Psoas muscle (tissue), 8 donors: ENCODE results near the gene PPP1R3E. TPM values are rescaled to one million over a fixed set of nuclear protein-coding genes. Genes with fewer than 3 reads are reported as not detected.
A peak's percentile ranks its signal among the peaks of the same experiment; 100 is the strongest.

ENCODE experiments used
- ATAC-seq, 4 donors: fragments of 200-7000 bp; cut with Tn5 transposase; one replicate each; pipeline ENCODE4 v1.9.1; 2020; ENCODE audit warnings: moderate library complexity in 3 of 4, mild to moderate bottlenecking in 2 of 4
- DNase-seq, 2 donors: peaks; one replicate each; pipeline ENCODE4 v3.0.0-alpha.2; 2020
- H3K27ac ChIP-seq: fragments of 200-600 bp; one replicate; pipeline ENCODE4 v1.8.0; 2022
- H3K27me3 ChIP-seq, 3 donors: fragments of 200-600 bp in 1 of 3; one replicate each; pipeline versions ENCODE4 v1.6.1 to v1.8.0; 2013 to 2022; ENCODE audit warnings: low read length in 2 of 3, mild to moderate bottlenecking in 2 of 3, moderate library complexity in 1 of 3; ENCODE audit not compliant: insufficient read depth in 3 of 3
- H3K36me3 ChIP-seq, 2 donors: fragments of 200-600 bp in 1 of 2; one replicate each; pipeline versions ENCODE4 v1.6.1 to v1.8.0; 2013 to 2022; ENCODE audit warnings: low read depth in 1 of 2, mild to moderate bottlenecking in 1 of 2, moderate library complexity in 1 of 2; ENCODE audit not compliant: insufficient read depth in 1 of 2
- H3K4me1 ChIP-seq: fragments of 200-600 bp; one replicate; pipeline ENCODE4 v1.8.0; 2022
- H3K4me3 ChIP-seq: fragments of 200-600 bp; one replicate; pipeline ENCODE4 v1.8.0; 2022; ENCODE audit warnings: mild to moderate bottlenecking
- H3K9me3 ChIP-seq: fragments of 200-600 bp; one replicate; pipeline ENCODE4 v1.8.0; 2022
- WGBS, 3 donors: extraction: QIAGEN DNeasy Blood & Tissue Kit; methylation state at CpG; one replicate each; pipeline versions ENCODE4 v1.1.6 to v1.1.7; 2013; 5-methylcytosine and 5-hydroxymethylcytosine counted together
- intact Hi-C, 2 donors: fragments of 100-400 bp; cut with DNase I; formaldehyde crosslinking; loops; one replicate each; pipeline versions ENCODE4 v1.11.0 to v1.14.2; 2022
- long read RNA-seq, 2 donors: library from polyadenylated mRNA; unstranded; transcript quantifications; one replicate each; pipeline ENCODE4 v2.0.0, GENCODE V29; 2021
- polyA plus RNA-seq, 3 donors: library from polyadenylated mRNA; stranded (reverse); fragments of 200-250 nt; gene quantifications; one replicate each; pipeline ENCODE4 v1.2.3, GENCODE V29; 2013
- total RNA-seq, 4 donors: library from RNA; stranded (reverse); fragmentation: NEBNext Ultra II Directional in 2 of 4; extraction: Animal tissue kit (Norgen Biotek cat#: 25700) in 2 of 4; gene quantifications; one replicate each; pipeline versions ENCODE4 v1.2.1 to v1.2.4, GENCODE V29; 2021 to 2023
- TF ChIP-seq, protein P1 (sequence below): fragments of 200-600 bp; IDR thresholded peaks from one replicate; pipeline ENCODE4 v1.8.0; 2022; ENCODE audit warnings: antibody characterized with exemption
- donor health status: healthy with polysubstance abuse.
- donor health status: DM: no; HTN: no; CAD: no; lungs with moderate emphysema.
- donor health status: Bipolar disorder and iron deficiency.
- donor health status: healthy.
- donor health status: DM: yes; HTN: yes; CAD: no.
- donor health status: DM: no; HTN: no; CAD: no.
- donor health status: DM: no; HTN: no; CAD: no.
- donor health status: DM: yes; HTN: yes; CAD: no.

Gene PPP1R3E, protein sequence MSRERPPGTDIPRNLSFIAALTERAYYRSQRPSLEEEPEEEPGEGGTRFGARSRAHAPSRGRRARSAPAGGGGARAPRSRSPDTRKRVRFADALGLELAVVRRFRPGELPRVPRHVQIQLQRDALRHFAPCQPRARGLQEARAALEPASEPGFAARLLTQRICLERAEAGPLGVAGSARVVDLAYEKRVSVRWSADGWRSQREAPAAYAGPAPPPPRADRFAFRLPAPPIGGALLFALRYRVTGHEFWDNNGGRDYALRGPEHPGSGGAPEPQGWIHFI
- total RNA-seq (10 to 100 TPM in 2 of 4 donors, 1 to 10 TPM in 2; 6.4 to 15.2 (median 9.5) TPM), polyA plus RNA-seq (10 to 100 TPM in 1 of 3 donors, 1 to 10 TPM in 2; 5.6 to 23.1 (median 9.9) TPM)
- long read RNA-seq, donor 1, partial matches to known transcripts: 0 of 1 reads
- long read RNA-seq, donor 1, other reads (novel, unspliced or antisense): 1 of 1 reads
- long read RNA-seq, donor 2, partial matches to known transcripts: 1 of 10 reads
- long read RNA-seq, donor 2, other reads (novel, unspliced or antisense): 7 of 10 reads

DNA sequence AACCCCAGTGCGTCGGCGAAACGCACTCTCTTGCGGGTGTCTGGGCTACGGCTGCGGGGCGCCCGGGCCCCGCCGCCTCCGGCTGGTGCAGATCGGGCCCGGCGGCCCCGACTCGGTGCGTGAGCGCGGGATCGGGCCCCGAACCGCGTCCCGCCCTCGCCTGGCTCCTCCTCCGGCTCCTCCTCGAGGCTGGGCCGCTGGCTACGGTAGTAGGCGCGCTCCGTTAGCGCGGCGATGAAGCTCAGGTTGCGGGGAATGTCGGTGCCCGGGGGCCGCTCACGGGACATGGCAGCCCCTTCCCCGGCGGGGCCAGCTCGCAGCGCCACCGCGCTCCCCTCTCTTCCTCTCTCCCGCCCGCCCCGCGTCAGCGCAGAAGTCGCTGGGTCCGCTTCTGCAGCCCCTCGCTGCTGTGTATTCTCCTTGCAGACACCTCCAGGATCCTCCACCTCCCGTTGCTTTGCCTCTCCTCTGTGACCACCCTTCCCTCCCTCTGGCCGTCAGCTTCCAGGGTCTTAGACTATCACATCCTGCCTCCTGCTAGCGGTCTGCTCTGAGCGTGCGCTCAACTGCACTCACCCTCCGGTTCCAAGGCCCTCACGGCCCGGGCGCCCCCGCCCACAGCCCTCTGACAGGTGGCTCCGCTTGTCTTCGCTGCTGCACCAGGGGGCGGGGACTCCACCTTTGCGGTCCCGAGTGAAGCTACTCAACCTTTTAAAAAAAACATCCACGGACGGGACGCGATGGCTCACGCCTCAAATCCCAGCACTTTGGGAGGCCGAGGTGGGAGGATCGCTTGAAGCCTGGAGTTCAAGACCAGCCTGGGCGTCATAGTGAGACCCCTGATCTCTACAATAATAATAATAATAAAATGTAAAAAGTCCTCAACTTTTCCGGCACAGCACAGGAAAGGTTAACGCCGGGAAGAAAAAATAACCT lies at the start of gene PPP1R3E:
Gene PPP1R3E, minus strand, starts transcription at position 570 of the 936 bp plus-strand sequence. Its CDS starts 283 bp downstream, at position 287.
- H3K4me3 ChIP-seq: peak within 1 kb of the TSS; percentile 78
- intact Hi-C loops: no loop called here
- peaks cover 37% of the 10 kb centered on the region for H3K4me1 ChIP-seq
- peak; percentile 76 to 83 for DNase-seq
- 2 to 4% (median 3%) methylated on average over 53 to 81 of the region's 81 CpGs for WGBS, 3 donors
- no peaks in the 10 kb centered on the region for H3K27me3 ChIP-seq
- peak; percentile 28 to 54 (median 46) for ATAC-seq
- H3K36me3 ChIP-seq: peaks cover 5 to 20% of the 10 kb centered on the region in 2 donors
- TF ChIP-seq, protein P1, sequence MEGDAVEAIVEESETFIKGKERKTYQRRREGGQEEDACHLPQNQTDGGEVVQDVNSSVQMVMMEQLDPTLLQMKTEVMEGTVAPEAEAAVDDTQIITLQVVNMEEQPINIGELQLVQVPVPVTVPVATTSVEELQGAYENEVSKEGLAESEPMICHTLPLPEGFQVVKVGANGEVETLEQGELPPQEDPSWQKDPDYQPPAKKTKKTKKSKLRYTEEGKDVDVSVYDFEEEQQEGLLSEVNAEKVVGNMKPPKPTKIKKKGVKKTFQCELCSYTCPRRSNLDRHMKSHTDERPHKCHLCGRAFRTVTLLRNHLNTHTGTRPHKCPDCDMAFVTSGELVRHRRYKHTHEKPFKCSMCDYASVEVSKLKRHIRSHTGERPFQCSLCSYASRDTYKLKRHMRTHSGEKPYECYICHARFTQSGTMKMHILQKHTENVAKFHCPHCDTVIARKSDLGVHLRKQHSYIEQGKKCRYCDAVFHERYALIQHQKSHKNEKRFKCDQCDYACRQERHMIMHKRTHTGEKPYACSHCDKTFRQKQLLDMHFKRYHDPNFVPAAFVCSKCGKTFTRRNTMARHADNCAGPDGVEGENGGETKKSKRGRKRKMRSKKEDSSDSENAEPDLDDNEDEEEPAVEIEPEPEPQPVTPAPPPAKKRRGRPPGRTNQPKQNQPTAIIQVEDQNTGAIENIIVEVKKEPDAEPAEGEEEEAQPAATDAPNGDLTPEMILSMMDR: no peak
- H3K9me3 ChIP-seq: no peaks in the 10 kb centered on the region
- H3K27ac ChIP-seq: peak within 1 kb of the TSS; percentile 93

DNA sequence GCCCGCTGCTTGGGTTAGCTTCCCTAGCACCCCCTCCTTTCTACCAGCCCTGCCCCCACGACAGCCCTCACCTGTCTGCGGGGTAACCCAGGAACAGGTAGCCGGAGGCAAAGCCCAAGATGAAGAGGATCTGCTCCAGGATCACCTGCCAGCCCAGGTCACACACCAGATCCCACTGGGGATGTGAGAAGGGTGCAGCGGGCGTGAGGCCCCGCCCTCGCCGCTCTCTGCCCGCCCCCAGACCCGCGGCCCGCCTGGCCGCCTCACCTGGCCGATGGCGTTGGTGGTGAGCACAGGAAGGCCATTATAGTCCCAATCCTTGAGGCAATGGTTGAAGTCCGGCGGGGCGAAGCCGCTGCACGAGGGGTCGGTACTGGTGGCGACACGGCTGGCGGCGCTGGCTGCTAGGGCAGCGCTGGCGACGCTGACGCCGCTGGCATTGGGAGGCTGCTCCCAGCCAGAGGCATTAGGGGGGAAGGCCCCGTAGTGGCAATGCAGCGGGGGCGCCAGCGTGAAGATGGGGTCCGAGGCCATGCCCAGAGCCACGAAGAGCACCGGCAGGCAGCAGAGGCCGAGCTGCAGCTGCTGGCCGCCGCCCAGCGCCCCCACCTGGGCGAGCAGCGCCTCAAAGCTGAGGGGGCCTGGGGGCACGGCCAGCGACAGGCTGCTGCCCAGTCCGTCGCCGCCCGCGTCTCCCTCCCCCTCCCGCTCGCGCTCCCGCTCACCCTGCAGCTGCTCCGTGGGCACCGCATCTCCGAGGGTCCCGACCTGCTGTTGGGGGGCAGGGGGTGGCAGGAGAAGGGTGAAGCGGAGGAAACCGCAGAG lies 49.2 kb upstream of the PPP1R3E start:
- Histone ChIP-seq H3K4me1 (peaks cover 11% of the 10 kb centered on the region), H3K36me3 (no peaks in the 10 kb centered on the region), H3K27me3 (peaks cover 4 to 53% (median 10%) of the 10 kb centered on the region in 3 donors), H3K4me3 (peak overlapping the region; percentile 70), H3K27ac (no peak overlapping the region), H3K9me3 (no peaks in the 10 kb centered on the region)
- DNase-seq (no peak), ATAC-seq (peak in 3 of 4 donors; percentile 22 to 28 (median 28))
- 8 to 13% (median 13%) methylated on average over 41 to 61 of the region's 61 CpGs for WGBS, 3 donors
- intact Hi-C loops: no loop called here
- TF ChIP-seq, protein P1: no peak

DNA sequence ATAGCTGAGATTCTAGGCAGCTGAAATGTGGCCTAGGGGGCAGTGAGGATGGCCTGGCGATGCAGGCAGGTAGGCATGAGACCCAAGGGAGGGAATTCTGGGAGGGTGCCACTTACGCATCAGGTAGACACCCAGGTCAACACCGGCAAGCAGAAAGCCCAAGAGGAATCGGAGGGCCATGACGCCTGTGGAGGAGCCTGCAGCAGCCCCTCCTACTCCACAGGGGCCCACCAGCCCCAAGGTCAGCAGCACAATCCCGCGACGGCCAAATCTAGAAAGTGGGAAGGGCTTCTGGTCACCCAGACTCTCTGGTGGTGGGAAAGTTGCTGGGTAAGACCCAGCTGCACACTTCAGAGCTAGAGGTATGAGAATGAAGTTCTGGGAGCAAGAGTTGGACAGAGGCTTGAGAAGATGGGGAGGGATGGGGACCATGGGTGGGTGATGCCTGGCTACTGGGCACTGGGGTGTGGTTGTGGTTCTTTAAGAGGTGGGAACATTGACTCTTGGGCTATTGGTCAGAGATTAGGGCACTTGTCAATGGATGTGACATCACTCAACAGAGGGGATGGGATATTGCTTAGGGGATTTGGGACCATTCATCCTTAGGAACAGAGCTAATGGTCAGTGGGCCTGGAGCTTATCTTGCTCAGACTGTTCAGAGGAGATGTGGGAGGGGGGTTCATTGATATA lies 46.6 kb upstream of the PPP1R3E start:
- ATAC-seq (no peak), DNase-seq (no peak)
- peaks cover 11% of the 10 kb centered on the region for H3K4me1 ChIP-seq
- no peak overlapping the region for H3K4me3 ChIP-seq
- peaks cover 4 to 43% (median 7%) of the 10 kb centered on the region in 3 donors for H3K27me3 ChIP-seq
- intact Hi-C loops: no loop called here
- H3K36me3 ChIP-seq: no peaks in the 10 kb centered on the region
- no peak overlapping the region for H3K27ac ChIP-seq
- H3K9me3 ChIP-seq: no peaks in the 10 kb centered on the region
- TF ChIP-seq, protein P1: no peak
- 89 to 94% (median 92%) methylated on average over 8 of the region's 8 CpGs for WGBS, 3 donors

DNA sequence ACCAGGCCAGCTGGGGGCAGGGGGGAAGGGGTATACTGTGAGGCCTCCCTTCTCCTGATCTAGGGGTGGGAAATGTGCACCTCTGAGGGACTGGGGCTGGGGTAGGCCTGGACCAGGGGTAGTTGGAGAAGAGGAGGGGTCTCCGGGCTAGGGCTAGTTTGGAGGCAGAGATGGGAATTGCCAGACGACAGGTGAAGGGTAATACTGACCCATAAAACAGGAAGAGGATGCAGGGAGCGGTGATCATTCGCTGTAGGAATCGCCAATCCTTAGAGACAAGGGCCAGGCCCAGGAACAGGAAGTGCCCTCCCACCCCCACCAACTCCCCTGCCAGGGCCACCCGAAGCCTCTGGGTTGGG lies 45.6 kb upstream of the PPP1R3E start:
- ATAC-seq (no peak), DNase-seq (no peak)
- 84 to 87% (median 86%) methylated on average over 6 of the region's 6 CpGs for WGBS, 3 donors
- intact Hi-C loops: no loop called here
- no peaks in the 10 kb centered on the region for H3K36me3 ChIP-seq
- TF ChIP-seq, protein P1: no peak
- H3K4me1 ChIP-seq: peaks cover 11% of the 10 kb centered on the region
- H3K9me3 ChIP-seq: no peaks in the 10 kb centered on the region
- H3K4me3 ChIP-seq: no peak overlapping the region
- no peak overlapping the region for H3K27ac ChIP-seq
- H3K27me3 ChIP-seq: peaks cover 2 to 33% (median 7%) of the 10 kb centered on the region in 3 donors
